GM20000 (cell line): ENCODE results near the gene OR4S2.

Experiments
- DNase-seq: peaks from one replicate; pipeline ENCODE4 v3.0.0; 2012; ENCODE audit warnings: low spot score
- CTCF ChIP-seq: IDR thresholded peaks from 2 replicates; pipeline ENCODE4 v1.5.1; 2012; ENCODE audit warnings: mild to moderate bottlenecking, control low read depth; ENCODE audit errors: extremely low read depth, missing control alignments

OR4S2 gene

GRCh38 chr11:55658608-55659007 is 10.5 kb downstream of the OR4S2 start:
- no peak for DNase-seq
- no peak for TF ChIP-seq CTCF

GRCh38 chr11:55661901-55662300 is 13.8 kb downstream of the OR4S2 start, which contains the start of gene OR4C6:
TSS of gene OR4C6 (plus strand) at chr11:55662201. CDS start at chr11:55665167, 2,966 bp downstream.
- no peak for DNase-seq
- TF ChIP-seq CTCF = no peak

GRCh38 chr11:55669376-55669775 is 21.2 kb downstream of the OR4S2 start:
- no peak for DNase-seq
- TF ChIP-seq CTCF = no peak

- no peak for TF ChIP-seq CTCF
- no peak for DNase-seq
Measured at GRCh38 chr11:55673860-55674259, 25.7 kb downstream of the OR4S2 start.

- TF ChIP-seq CTCF = no peak
- peak; percentile 4 for DNase-seq
Measured at GRCh38 chr11:55697817-55698216, 49.7 kb downstream of the OR4S2 start.

- no peak for TF ChIP-seq CTCF
- no peak for DNase-seq
Measured at GRCh38 chr11:55701429-55701828, 53.3 kb downstream of the OR4S2 start.
